NCI-H524 treated with DMSO at 0.1 percent for 48 hours (cell line): Measurements from ENCODE around the gene SCFD2.
A peak's percentile ranks its signal among the peaks of the same experiment; 100 is the strongest.
"Not testable (repeated sequence)": the region's sequence is repeated elsewhere in the genome, so short reads cannot be mapped to it uniquely, and the experiment has no call there.

Experiments
- DNase-seq: peaks from one replicate; lab custom pipeline; 2025; lab: John Stamatoyannopoulos, UW

SCFD2 gene

DNA sequence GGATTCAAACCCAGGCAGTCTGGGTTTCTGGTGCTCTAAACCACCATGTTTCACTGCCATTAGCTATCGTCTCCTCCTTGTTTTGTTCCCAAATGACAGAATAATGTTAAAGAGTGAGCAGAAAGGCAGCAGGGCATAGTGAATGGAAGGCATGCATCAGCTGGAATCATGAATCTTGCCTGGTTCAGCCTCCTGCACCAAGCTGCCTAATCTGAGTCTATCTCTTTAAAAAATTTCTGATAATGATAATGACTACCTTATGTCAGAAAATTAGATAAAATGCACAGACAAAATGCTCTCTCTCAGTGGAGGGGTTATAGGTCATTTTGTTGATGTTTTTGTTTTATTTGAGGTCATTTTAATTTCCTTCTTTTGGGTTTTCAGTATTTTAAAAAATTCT is 316.3 kb downstream of the SCFD2 start:
- no peak for DNase-seq

DNA sequence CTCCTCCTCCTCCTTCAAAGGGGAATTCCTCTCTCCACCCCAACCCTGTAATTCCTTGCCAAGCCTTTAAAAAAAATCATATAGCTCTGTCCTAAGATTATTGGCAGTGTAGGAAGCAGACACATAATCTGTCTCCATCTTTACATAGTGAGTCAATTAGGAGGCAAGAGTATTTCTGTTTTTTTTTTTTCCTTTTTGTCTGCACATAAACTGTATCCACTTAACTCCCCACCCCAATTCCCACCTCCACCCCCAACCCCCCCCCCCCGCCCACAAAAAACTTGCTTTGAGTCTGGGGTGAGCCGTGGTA is 321.3 kb downstream of the SCFD2 start:
- no peak for DNase-seq

- peak; percentile 88 for DNase-seq
Measured at GRCh38 chr4:53043891-53044650, 321.8 kb downstream of the SCFD2 start.

DNA sequence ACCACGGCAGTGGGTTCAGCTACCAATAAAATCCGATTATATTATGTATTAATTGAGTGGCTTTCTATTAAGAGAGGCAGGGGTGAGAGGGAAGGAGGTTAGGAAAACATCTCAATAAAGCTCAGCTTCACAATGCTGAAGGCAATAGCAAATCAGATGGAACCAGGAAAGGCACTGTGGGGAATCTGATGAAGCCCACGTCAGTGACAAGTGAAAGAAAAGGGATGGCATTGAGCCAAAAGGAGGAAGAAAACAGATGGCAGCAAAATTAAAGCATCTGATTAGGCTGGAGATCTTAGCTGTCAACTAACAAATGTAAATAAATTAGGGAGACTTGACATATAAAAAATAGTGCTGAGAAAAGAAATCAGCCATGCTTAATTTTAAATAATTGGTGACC is 322.8 kb downstream of the SCFD2 start:
- DNase-seq, result peak; percentile 69

DNA sequence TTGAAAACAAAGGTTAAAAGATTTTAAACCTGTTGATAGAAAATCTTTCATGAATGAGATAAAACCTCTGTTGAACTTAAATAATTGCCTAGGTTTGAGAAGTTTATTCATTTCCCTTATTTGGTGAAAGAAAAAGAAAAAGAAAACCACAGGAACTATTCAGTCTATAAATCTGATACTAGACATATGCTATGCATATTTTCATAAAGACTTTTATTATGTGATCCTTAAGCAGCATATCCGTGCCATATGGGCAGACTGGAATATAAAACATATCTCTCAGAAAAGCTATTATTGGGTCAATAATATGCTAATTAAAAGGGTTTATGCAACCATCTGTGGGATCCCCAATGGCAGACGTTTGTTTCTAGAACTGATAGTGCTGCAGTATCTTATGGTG is 325.0 kb downstream of the SCFD2 start:
- DNase-seq, result peak; percentile 83

- no peak for DNase-seq
Measured at GRCh38 chr4:53040459-53040815, 325.4 kb downstream of the SCFD2 start.

- DNase-seq, result no peak
Measured at GRCh38 chr4:53039741-53040458, 326.0 kb downstream of the SCFD2 start.

GRCh38 chr4:53037892-53038291 is 328.0 kb downstream of the SCFD2 start:
- DNase-seq, result no peak

DNA sequence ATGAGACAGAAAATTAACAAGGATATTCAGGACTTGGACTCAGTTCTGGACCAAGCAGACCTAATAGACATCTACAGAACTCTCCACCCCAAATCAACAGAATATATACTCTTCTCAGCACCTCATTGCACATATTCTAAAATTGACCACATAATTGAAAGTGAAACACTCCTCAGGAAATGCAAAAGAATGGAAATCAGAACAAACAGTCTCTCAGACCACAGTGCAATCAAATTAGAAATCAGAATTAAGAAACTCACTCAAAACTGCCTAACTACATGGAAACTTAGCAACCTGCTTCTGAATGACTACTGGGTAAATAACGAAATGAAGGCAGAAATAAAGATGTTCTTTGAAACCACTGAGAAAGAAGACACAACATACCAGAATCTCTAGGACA is 333.0 kb downstream of the SCFD2 start:
- not testable (repeated sequence) for DNase-seq

DNA sequence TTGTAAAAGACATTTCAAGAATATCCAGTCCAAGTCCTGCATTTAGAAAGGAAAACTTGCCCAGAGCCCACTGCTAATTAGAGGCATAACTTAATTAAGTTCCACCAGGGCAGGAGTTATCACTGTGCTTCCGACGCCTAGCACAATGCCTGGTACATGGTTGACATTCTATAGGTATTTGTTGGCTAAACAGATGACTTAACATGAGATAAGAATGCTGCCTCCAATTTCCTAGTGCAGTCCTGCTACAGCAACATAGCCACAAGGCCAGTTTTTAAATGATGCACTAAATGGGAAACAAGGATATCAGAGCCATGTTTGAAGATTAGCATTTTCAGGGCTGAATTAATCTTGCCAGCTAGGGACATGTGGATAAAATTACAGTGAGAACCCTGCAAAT is 339.6 kb downstream of the SCFD2 start:
- no peak for DNase-seq

- DNase-seq, result no peak
Measured at GRCh38 chr4:53023677-53024299, 342.1 kb downstream of the SCFD2 start.

GRCh38 chr4:53022513-53023100 is 343.3 kb downstream of the SCFD2 start:
- no peak for DNase-seq

- no peak for DNase-seq
Measured at GRCh38 chr4:53021754-53022512, 343.9 kb downstream of the SCFD2 start.

GRCh38 chr4:53019485-53020382 is 346.1 kb downstream of the SCFD2 start:
- DNase-seq, result no peak

DNA sequence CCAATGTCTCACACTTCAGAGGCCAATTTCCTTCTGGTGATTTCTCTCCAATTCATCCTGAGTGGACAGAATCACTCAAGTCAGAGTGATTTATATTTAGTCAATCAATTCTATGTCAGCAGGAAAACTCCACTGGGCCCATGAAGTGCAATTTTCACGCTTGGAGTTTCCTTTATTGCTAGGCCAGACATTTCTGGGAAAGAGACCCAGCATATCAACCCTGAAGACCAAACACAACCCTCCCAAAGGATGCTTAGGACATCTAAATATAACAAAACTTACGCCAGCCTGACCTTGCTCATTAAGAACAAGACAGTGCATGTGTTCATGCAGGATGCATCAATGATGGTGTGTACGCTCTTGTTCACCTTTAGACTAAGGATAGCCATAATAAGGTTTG is 347.4 kb downstream of the SCFD2 start:
- DNase-seq, result no peak

- DNase-seq, result no peak
Measured at GRCh38 chr4:53016099-53016820, 349.6 kb downstream of the SCFD2 start.

DNA sequence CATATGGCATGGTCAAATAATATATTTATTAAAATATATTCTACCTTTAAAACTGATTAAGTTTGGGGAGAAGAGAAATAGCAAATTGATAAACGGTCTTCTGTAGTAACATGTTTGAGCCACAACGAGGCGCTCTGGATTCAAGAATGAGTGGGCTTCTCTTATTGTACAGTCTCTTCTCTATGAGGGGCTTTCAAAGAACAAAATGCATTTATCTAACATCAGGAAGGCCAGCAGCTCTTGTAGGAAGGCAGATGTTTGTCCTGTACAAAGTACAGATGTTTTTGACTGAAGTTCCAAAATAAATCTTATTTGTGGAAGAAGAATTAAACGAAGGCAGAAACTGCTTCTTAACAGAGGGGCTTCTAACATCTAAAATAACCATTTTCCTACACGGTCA is 350.2 kb downstream of the SCFD2 start:
- DNase-seq, result peak; percentile 43

DNA sequence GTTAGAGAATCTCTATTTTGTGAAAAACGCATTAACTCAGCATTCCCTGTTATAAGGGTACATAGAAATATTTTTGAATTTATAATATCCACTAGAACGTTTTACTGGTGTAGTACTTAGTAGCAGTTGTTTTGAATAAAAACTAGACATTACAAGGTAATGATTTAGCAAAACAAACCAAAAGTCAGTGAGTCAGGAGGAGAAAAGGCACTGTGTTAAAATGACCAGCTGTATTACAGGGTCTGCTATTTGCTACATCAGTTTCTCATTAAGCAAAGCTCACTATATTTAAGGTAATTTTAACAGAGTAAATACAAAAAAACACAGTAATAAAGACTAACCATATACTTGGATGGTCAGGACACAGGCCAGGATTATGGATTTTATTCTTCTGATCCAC is 351.0 kb downstream of the SCFD2 start:
- DNase-seq, result no peak

DNA sequence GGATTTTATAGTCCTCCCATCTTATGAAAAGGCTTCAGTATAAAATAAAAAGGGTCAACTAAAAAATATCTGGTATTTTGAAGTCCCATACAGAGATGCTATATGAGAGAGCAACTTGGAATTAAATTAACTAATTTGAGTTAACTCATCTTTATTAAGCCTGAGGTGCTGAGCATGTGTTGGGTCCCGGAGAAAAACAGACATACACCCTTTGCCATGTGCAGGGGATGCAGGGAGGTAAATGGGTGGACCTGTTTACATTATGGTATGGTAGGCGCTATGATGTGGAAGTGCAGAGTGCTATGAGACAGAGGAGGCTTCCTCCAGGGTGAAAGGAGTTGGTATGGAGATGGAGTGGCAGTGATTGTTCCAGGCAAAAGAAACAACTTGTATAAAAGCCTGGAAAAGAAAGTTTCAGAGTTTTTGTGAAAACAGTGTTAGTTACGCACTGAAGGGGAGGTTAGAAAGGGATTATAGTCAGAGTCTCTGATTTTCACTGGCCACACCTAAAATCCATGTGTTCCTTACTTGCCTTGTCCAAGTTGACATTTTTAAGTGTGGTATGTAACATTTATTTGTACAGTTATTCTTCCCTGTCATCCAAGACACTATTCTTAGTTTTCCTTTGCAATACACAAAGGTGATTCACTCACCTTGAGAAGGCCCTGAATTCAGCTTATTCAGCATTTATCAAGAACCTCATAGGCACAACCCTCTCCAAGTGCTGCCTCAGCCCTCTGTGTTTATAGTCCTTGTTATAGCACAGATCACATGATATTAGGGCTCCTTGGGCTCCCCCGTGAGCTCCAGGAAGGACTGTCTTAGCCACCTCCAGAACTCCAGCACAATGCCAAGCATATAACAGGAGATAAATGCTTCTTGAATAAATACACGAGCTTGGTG is 351.7 kb downstream of the SCFD2 start:
- DNase-seq, result no peak

GRCh38 chr4:53012738-53013137 is 353.1 kb downstream of the SCFD2 start:
- DNase-seq, result no peak
